Naive thymus-derived CD8-positive, alpha-beta T cell (primary cell): ENCODE measurements around the gene TAP2. TPM values are rescaled to one million over a fixed set of nuclear protein-coding genes. Genes with fewer than 3 reads are reported as not detected.

ENCODE experiments used
- ATAC-seq, 2 donors: fragments of 150-1000 bp; cut with Tn5 transposase in 1 of 2; sonication (Bioruptor Pico), chemical (Tn5 transposase) in 1 of 2; 1 replicate in 1 of 2; 2 replicates in 1 of 2; pipeline ENCODE4 v1.10.0; 2021; ENCODE audit warnings: mild to moderate bottlenecking in 2 of 2, moderate library complexity in 2 of 2
- POLR2A ChIA-PET: fragments of 350-600 bp; sonication (Branson Sonifier 250); formaldehyde crosslinking; loops from one replicate; lab custom pipeline; 2021; ENCODE audit warnings: antibody characterized with exemption; lab: Charles Lee
- DNase-seq, 10 donors: peaks; one replicate each; pipeline versions ENCODE4 v3.0.0 to v3.0.0-alpha.2; 2020 to 2022
- H3K27ac Mint-ChIP-seq, 10 donors: one replicate each; pipeline ENCODE4 v1.8.0; 2020 to 2022; ENCODE audit warnings: mild to moderate bottlenecking in 10 of 10, mixed read lengths in 10 of 10, moderate library complexity in 4 of 10, inconsistent platforms in 1 of 10
- H3K27me3 Mint-ChIP-seq, 5 donors: one replicate each; pipeline ENCODE4 v1.8.0; 2021 to 2022; ENCODE audit warnings: mixed read lengths in 5 of 5
- H3K36me3 Mint-ChIP-seq, 3 donors: one replicate each; pipeline ENCODE4 v1.8.0; 2020 to 2022; ENCODE audit warnings: mixed read lengths in 3 of 3, mild to moderate bottlenecking in 2 of 3, inconsistent platforms in 1 of 3
- H3K4me1 Mint-ChIP-seq, 4 donors: one replicate each; pipeline ENCODE4 v1.8.0; 2021 to 2022; ENCODE audit warnings: mixed read lengths in 4 of 4
- H3K4me3 Mint-ChIP-seq, 10 donors: one replicate each; pipeline ENCODE4 v1.8.0; 2020 to 2022; ENCODE audit warnings: mild to moderate bottlenecking in 10 of 10, mixed read lengths in 10 of 10, moderate library complexity in 6 of 10, inconsistent platforms in 1 of 10
- H3K9me3 Mint-ChIP-seq, 9 donors: one replicate each; pipeline ENCODE4 v1.8.0; 2020 to 2022; ENCODE audit warnings: mixed read lengths in 9 of 9, mild to moderate bottlenecking in 3 of 9, inconsistent platforms in 1 of 9, moderate library complexity in 1 of 9
- polyA plus RNA-seq, 3 donors: library from polyadenylated mRNA; unstranded; fragments of 300-500 nt; fragmentation: Illumina TruSeq; gene quantifications; one replicate each; pipeline ENCODE4 v1.2.3, GENCODE V29; 2021
- total RNA-seq, 8 experiments: library from RNA in 2 of 8; stranded (reverse) in 2 of 8; gene quantifications; one replicate each; pipeline ENCODE4 v1.2.3 and lab custom pipeline; 2021 to 2026

The TAP2 gene
- total and polyA plus RNA-seq, 5 experiments from 2014 or later, result 24.2 to 117 (median 36.6) TPM

DNA sequence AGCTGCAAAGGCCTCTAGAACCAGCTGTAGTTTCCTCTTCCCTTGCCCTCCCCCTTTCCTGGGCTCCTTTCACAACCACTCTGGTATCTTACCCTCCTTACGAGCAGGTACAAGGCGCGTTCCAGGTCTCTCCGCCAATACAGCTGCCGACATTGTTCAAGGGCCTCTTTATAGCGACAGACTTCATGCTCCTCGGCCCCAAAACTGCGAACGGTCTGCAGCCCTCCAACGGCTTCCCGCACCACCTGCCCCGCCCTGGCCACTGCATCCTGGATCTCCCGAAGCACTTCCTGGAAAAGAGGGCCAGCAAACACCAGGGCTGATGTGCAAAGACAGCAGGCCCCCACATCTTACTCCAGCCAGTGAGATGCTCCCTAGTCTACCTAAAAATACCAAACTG is 6.0 kb downstream of the TAP2 start:
- no peak for DNase-seq
- no peaks in the 10 kb centered on the region for H3K27me3 Mint-ChIP-seq
- peaks cover 37 to 75% (median 58%) of the 10 kb centered on the region in 4 donors for H3K4me1 Mint-ChIP-seq
- ATAC-seq, result no peak
- no peaks in the 10 kb centered on the region for H3K9me3 Mint-ChIP-seq
- peaks cover 7 to 95% (median 25%) of the 10 kb centered on the region in 3 donors for H3K36me3 Mint-ChIP-seq
- peak overlapping the region in 6 of 10 donors; percentile 30 to 74 (median 52) for H3K27ac Mint-ChIP-seq
- POLR2A ChIA-PET, result interaction anchor here (0.7 to 1.5 kb wide), 2 partner anchors 22 to 140 kb away, joined by 3 read pairs; partner anchors contain the start of gene PSMB9
- no peak overlapping the region for H3K4me3 Mint-ChIP-seq

DNA sequence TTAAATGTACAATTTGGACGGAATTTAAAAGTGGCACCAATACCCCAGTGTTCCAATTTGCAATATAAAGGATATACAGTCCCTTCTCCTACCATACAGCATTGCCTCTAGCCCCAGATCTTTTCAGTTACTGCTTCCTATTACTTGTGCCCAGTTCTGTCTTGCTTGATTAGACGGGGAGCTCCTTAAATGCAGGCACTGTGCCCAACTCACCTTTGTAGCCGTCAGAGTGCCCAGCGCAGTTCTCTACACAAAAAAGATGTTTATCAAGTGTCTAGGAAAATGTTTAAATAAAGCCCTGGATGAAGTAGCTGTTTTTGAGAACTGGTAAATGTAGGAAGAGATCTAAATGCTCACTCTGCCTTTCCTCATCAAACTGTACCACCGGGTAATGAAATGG is 7.6 kb downstream of the TAP2 start:
- Mint-ChIP-seq H3K27ac (peak overlapping the region in 8 of 10 donors; percentile 19 to 72 (median 33)), H3K36me3 (peaks cover 7 to 86% (median 25%) of the 10 kb centered on the region in 3 donors), H3K27me3 (no peaks in the 10 kb centered on the region), H3K9me3 (no peaks in the 10 kb centered on the region), H3K4me1 (peaks cover 28 to 60% (median 42%) of the 10 kb centered on the region in 4 donors), H3K4me3 (no peak overlapping the region)
- POLR2A ChIA-PET, result interaction anchor here (0.5 kb wide), 1 partner anchor 70 kb away, joined by 3 read pairs; no protein-coding TSS in a partner anchor
- DNase-seq, result no peak
- no peak for ATAC-seq

DNA sequence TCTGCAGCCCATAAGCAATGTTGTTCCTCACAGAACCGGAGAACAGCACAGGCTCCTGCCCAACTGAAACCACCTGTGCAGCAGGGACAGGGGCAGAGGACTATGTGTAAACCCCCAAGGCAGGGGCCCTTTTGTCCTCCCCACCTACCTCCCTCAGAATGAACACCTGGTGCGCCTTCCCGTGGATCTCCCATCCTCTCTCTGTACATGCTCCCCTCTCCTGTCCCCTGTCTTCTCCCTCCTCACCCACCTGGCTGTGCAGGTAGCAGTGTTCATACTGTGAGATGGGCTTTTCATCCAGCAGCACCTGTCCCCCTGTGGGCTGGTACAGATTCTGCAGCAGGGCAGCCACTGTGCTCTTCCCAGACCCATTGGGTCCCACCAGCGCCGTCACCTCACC is 8.5 kb downstream of the TAP2 start:
- Mint-ChIP-seq H3K27me3 (no peaks in the 10 kb centered on the region), H3K9me3 (no peaks in the 10 kb centered on the region), H3K27ac (peak overlapping the region in 8 of 10 donors; percentile 14 to 71 (median 46)), H3K36me3 (peaks cover 7 to 77% (median 24%) of the 10 kb centered on the region in 3 donors), H3K4me1 (peaks cover 21 to 51% (median 33%) of the 10 kb centered on the region in 4 donors), H3K4me3 (no peak overlapping the region)
- POLR2A ChIA-PET, result no interaction called here
- DNase-seq (no peak), ATAC-seq (no peak)

DNA sequence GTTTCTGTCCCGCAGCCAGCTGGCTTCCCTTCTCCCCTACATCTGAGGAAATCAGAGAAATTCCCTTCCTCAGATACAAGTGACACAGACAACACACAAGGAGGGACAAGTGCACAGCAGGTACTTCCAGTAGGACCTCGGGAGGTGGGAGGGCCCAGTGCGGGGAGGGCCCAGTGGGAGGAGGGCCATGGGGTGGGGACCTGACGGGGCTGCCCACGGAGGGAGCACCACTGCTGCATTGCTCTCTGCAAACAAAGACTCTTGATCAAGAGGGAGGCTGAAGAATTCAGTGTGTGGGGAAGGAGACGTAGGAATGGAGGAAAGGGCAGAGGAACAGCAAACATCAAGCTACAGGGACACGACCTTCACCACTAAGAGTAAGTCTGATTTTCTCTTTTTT is 9.0 kb downstream of the TAP2 start:
- no peaks in the 10 kb centered on the region for H3K27me3 Mint-ChIP-seq
- POLR2A ChIA-PET, result no interaction called here
- ATAC-seq, result no peak
- H3K9me3 Mint-ChIP-seq, result no peaks in the 10 kb centered on the region
- no peak overlapping the region for H3K4me3 Mint-ChIP-seq
- peak overlapping the region in 8 of 10 donors; percentile 14 to 82 (median 52) for H3K27ac Mint-ChIP-seq
- peaks cover 18 to 46% (median 28%) of the 10 kb centered on the region in 4 donors for H3K4me1 Mint-ChIP-seq
- no peak for DNase-seq
- peaks cover 7 to 72% (median 20%) of the 10 kb centered on the region in 3 donors for H3K36me3 Mint-ChIP-seq

DNA sequence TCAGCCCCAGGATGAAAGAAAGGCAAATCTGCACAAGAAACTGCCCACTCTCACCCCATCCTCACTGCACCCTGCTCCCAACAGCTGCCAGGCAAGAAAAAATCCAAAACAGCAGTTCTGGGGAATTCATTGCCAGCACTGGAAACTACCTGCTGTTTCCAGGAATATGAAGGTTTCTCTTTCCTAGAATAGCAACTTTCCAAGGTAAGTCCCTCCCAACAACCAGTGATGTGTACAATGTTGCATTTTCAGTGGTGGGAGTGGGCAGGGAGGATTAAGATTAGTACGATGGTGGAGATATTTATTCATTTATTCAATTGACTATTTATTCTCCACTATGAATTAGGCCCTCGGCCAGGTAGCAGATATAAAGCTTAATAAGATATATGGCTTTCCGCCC is 11.5 kb downstream of the TAP2 start:
- ATAC-seq, result no peak
- peak overlapping the region in 6 of 10 donors; percentile 25 to 72 (median 40) for H3K27ac Mint-ChIP-seq
- H3K27me3 Mint-ChIP-seq, result no peaks in the 10 kb centered on the region

DNA sequence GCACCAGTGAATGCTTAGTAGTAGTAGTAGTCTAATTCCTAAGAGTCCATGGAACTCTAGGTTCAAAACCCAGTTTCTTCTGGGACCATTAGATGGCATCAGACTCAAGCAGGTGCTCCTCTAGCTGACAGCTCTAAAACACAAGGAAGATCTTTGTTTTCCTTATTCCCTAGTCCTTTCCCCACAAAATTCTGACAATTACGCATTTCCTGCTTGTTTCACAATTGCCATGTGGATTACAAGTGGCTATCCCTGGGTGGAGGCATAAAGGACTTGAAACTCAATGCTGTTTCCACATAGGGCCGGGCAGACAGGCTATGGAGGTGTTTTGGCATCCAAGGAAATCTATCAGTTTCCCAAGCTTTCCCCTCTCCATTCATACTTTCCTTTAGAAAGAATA is 12.6 kb downstream of the TAP2 start:
- no peak overlapping the region for H3K4me3 Mint-ChIP-seq
- H3K27ac Mint-ChIP-seq, result peak overlapping the region in 3 of 10 donors; percentile 12 to 38 (median 36)
- H3K9me3 Mint-ChIP-seq, result no peaks in the 10 kb centered on the region
- POLR2A ChIA-PET, result interaction anchor here (0.8 to 2.2 kb wide), 2 partner anchors 13 to 28 kb away, joined by 3 to 6 read pairs; partner anchors contain the start of genes PSMB9, TAP1 and TAP2
- ATAC-seq (no peak), DNase-seq (no peak)
- peaks cover 5 to 21% (median 8%) of the 10 kb centered on the region in 4 donors for H3K4me1 Mint-ChIP-seq
- no peaks in the 10 kb centered on the region for H3K27me3 Mint-ChIP-seq
- peaks cover 0 to 36% (median 7%) of the 10 kb centered on the region in 3 donors for H3K36me3 Mint-ChIP-seq

More for the DNA sequence above, 11.5 kb downstream of the TAP2 start:
- Mint-ChIP-seq H3K36me3 (peaks cover 0 to 47% (median 13%) of the 10 kb centered on the region in 3 donors), H3K4me3 (no peak overlapping the region), H3K9me3 (no peaks in the 10 kb centered on the region), H3K4me1 (peaks cover 4 to 22% (median 12%) of the 10 kb centered on the region in 4 donors)
- DNase-seq, result no peak
- POLR2A ChIA-PET, result interaction anchor here (1.8 to 2.2 kb wide), 2 partner anchors 11 to 27 kb away, joined by 6 to 10 read pairs; partner anchors contain the start of genes PSMB9, TAP1 and TAP2

DNA sequence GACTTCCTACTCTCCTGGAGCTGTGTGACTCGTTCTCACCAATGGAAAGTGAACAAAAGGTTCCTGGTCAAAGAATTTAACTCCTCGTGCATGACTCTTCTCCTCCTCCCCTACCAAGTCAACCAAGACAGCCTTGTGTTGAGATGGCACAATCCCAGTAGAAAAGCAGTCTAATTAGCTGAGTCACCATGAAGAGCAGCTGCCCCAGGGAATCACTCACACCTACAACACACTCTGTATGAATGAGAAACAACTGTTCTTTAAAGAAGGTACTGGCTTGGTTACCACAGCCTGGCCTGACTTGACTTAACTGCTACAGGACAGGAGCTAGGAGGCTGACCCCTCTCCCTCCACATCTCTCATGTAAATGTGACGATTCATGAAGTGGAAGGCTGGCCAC is 18.8 kb downstream of the TAP2 start:
- Mint-ChIP-seq H3K27me3 (no peaks in the 10 kb centered on the region), H3K4me3 (no peak overlapping the region), H3K27ac (no peak overlapping the region), H3K4me1 (peaks cover 0 to 45% (median 4%) of the 10 kb centered on the region in 4 donors), H3K36me3 (peaks cover 0 to 4% (median 0%) of the 10 kb centered on the region in 3 donors), H3K9me3 (no peaks in the 10 kb centered on the region)
- ATAC-seq (no peak), DNase-seq (no peak)
- POLR2A ChIA-PET, result interaction anchor here (1.3 kb wide), 1 partner anchor 24 kb away, joined by 4 read pairs; the partner anchor contains the start of gene PSMB8

DNA sequence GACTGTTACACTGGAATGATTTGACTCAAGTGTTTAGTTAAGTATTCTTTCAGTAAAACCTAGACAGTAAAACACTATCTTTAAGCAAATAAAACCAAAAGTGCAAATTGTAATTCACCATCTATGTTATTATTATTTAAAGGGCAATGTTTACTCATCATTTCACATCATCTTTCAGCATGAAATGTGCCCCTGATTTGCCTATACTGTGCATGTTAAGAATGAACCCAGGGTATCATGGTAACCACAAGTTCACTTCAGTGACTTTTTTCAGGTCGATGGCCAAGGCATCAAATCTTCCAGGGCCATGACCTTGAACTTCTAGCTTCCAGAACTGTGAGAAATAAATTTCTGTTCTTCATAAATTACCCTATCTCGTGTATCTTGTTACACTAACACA is 19.7 kb downstream of the TAP2 start:
- H3K27me3 Mint-ChIP-seq, result no peaks in the 10 kb centered on the region
- no peak overlapping the region for H3K4me3 Mint-ChIP-seq
- DNase-seq, result no peak
- no peak for ATAC-seq
- POLR2A ChIA-PET, result interaction anchor here (1.3 kb wide), 1 partner anchor 25 kb away, joined by 4 read pairs; the partner anchor contains the start of gene PSMB8
- H3K27ac Mint-ChIP-seq, result no peak overlapping the region
- peaks cover 0 to 53% (median 4%) of the 10 kb centered on the region in 4 donors for H3K4me1 Mint-ChIP-seq
- peaks cover 0 to 9% (median 2%) of the 10 kb centered on the region in 3 donors for H3K36me3 Mint-ChIP-seq
- H3K9me3 Mint-ChIP-seq, result no peaks in the 10 kb centered on the region

DNA sequence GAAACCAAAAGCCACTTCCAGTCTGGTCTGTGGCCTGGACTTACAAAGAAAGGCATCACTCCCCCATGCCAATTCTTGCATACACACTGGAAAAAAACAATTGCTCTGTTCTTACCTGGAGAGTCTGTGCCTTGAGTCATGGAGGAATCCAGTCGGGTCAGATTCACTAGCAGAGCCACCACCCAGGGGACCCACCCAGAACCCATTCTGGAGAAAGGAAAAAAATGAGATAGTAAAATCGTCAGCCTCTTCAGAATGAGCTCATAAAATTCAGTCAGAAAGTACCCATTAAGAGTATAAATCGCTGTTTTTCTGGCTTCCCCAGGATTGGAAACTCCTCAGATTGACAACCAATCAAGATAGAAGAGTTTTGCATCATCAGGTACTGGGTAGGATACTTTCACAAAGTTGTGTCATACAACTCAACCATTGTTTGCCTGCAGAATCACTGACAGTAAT is 21.8 kb downstream of the TAP2 start, which contains the start of gene HLA-DOB:
HLA-DOB (minus strand) TSS at position 257 of the 459 bp plus-strand sequence; CDS start at position 206, 51 bp downstream.
- POLR2A ChIA-PET, result interaction anchor here (0.7 kb wide), 1 partner anchor 21 kb away, joined by 3 read pairs; the partner anchor contains the start of gene TAP2
- H3K4me1 Mint-ChIP-seq, result peaks cover 0 to 54% (median 4%) of the 10 kb centered on the region in 4 donors
- H3K4me3 Mint-ChIP-seq, result peak within 1 kb of the TSS in 2 of 10 donors; percentile 70 to 88
- no peaks in the 10 kb centered on the region for H3K27me3 Mint-ChIP-seq
- ATAC-seq, result peak; percentile 44
- DNase-seq, result peak in 1 of 10 donors; percentile 38
- peaks cover 0 to 14% (median 7%) of the 10 kb centered on the region in 3 donors for H3K36me3 Mint-ChIP-seq
- H3K27ac Mint-ChIP-seq, result peak within 1 kb of the TSS in 2 of 10 donors; percentile 61 to 77
- no peaks in the 10 kb centered on the region for H3K9me3 Mint-ChIP-seq

DNA sequence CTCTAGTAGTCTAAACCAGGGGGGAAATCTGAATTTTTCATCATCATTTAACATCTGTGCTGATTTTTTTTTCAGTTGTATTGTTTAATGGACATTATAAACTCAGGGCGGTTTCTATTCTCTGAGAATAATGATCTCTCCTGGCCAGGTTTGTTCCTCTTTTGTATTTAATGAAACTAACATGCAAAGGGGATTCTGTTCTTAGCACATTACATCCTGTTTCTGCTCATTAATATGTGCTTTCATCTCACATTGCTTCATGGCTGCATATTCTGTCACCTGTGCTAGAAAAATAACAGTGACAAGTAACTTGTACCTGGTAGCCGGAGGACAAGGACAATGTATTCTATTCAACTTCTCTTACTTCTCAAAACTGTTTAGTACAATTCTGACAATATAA is 22.5 kb downstream of the TAP2 start:
- peak overlapping the region in 2 of 10 donors; percentile 35 to 88 for H3K4me3 Mint-ChIP-seq
- peaks cover 0 to 46% (median 2%) of the 10 kb centered on the region in 4 donors for H3K4me1 Mint-ChIP-seq
- no peaks in the 10 kb centered on the region for H3K9me3 Mint-ChIP-seq
- no peak for DNase-seq
- ATAC-seq, result peak in 1 of 2 donors; percentile 28
- H3K36me3 Mint-ChIP-seq, result peaks cover 0 to 14% (median 7%) of the 10 kb centered on the region in 3 donors
- POLR2A ChIA-PET, result no interaction called here
- H3K27ac Mint-ChIP-seq, result peak overlapping the region in 2 of 10 donors; percentile 61 to 77
- H3K27me3 Mint-ChIP-seq, result no peaks in the 10 kb centered on the region

DNA sequence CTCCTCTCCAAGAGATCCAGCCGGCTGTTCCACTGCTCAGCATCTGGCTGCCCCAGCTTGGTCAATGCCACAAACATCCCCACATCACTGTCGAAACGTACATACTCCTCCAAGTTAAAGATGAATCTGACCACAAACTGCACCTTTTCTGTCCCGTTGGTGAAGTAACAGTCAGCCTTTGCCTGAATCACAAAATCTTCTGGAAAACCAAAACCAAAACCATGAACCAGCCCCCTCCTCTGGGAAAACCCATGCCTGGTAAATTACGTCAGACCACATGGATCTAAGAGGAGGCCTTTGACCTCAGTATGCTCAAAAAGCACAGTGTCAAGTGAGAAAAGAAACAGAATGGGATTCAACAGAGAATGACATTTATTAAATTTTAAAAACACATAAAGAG is 23.4 kb downstream of the TAP2 start:
- no peak for ATAC-seq
- Mint-ChIP-seq H3K9me3 (no peaks in the 10 kb centered on the region), H3K27ac (peak overlapping the region in 2 of 10 donors; percentile 45 to 61), H3K27me3 (no peaks in the 10 kb centered on the region), H3K4me3 (peak overlapping the region in 1 of 10 donors; percentile 88), H3K36me3 (peaks cover 0 to 14% (median 7%) of the 10 kb centered on the region in 3 donors), H3K4me1 (peaks cover 0 to 38% (median under 1%) of the 10 kb centered on the region in 4 donors)
- POLR2A ChIA-PET, result no interaction called here
- DNase-seq, result no peak

DNA sequence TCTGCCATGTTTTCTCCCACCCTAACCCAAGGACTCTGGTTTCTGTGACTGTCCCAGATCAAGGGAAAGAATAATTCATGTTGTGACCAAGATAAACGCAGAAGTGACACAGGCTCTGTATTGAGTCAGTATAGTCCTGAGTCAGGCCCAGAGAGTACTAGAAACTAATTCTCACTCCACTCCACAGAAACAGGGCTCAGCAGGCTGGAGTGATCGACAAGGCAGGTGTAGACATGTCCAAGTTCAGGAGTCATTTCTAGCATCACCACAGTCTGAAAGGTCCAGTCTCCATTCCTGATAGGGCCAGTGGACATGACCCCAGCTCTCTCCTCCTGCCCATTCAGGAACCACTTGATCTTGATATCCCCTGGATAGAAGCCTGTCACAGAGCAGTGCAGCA is 24.4 kb downstream of the TAP2 start:
- POLR2A ChIA-PET, result no interaction called here
- Mint-ChIP-seq H3K27me3 (no peaks in the 10 kb centered on the region), H3K9me3 (no peaks in the 10 kb centered on the region), H3K36me3 (peaks cover 0 to 14% (median 7%) of the 10 kb centered on the region in 3 donors), H3K27ac (peak overlapping the region in 2 of 10 donors; percentile 29 to 61), H3K4me3 (no peak overlapping the region), H3K4me1 (peaks cover 0 to 30% (median under 1%) of the 10 kb centered on the region in 4 donors)
- no peak for ATAC-seq
- no peak for DNase-seq

DNA sequence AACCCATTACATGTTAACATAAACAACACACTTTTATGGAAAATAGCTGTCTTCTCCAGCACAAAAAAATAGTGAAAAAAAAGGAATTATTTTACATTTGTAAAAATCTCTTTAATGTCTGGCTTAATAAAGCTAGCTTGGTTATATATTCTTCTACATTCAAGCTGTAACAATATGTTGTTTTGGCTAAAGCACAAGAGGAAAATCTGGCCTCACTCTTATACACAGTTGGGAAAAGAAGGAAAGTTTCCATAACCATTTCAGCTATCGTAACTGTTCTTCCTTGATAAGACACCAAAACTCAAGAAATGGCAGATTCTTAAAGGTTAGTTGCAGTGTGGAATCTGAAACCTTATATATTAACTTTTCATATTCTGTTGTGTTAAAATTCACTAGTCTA is 29.4 kb downstream of the TAP2 start:
- Mint-ChIP-seq H3K4me3 (no peak overlapping the region), H3K4me1 (peaks cover 0 to 8% (median 4%) of the 10 kb centered on the region in 4 donors), H3K27me3 (peaks cover 12 to 30% (median 23%) of the 10 kb centered on the region in 5 donors), H3K36me3 (peaks cover 0 to 8% (median 7%) of the 10 kb centered on the region in 3 donors), H3K9me3 (peaks cover 0 to 2% (median 0%) of the 10 kb centered on the region in 9 donors), H3K27ac (no peak overlapping the region)
- no peak for DNase-seq
- no peak for ATAC-seq
- POLR2A ChIA-PET, result no interaction called here
